Activated CD4-positive, alpha-beta T cell treated with anti-CD3 and anti-CD28 coated beads, Interleukin-2, amount 50 U/mL, for 48 hours (primary cell): ENCODE results near the gene MSI2.

ENCODE experiments used
- DNase-seq, 2 experiments: peaks; one replicate each; pipeline ENCODE4 v3.0.0-alpha.2; 2020

MSI2 gene

GRCh38 chr17:57550016-57550415 lies 293.7 kb downstream of the MSI2 start:
- DNase-seq, result no peak

GRCh38 chr17:57550668-57551315 lies 294.5 kb downstream of the MSI2 start:
- DNase-seq, result no peak

- DNase-seq, result no peak
Measured at GRCh38 chr17:57551321-57552079, 295.2 kb downstream of the MSI2 start.

DNA sequence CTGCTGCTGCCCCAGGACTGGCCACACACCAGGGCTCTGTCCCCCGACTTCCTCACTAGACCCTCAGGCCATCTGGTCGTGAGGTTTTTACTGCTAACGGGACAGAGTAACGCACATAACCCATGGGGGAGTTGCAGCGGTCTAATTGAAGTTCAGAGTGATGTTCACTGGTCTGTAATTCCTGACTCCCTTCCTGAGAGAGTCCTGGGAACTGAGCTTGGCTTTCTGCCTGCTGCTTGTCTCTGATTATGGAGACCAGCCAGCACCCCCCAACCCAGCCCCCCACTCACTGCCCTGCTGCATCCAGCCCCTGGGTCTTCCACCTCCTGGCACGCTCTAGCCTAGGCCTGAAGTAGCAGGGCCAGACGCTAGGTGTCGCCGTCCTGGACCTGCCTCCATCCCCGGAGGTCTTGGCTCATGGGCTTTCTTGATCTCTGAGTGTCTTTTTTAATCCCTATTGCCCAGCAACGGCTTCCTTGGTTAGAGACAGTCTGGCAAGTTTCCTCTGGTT lies 295.8 kb downstream of the MSI2 start:
- DNase-seq, result peak; percentile 11 to 21

DNA sequence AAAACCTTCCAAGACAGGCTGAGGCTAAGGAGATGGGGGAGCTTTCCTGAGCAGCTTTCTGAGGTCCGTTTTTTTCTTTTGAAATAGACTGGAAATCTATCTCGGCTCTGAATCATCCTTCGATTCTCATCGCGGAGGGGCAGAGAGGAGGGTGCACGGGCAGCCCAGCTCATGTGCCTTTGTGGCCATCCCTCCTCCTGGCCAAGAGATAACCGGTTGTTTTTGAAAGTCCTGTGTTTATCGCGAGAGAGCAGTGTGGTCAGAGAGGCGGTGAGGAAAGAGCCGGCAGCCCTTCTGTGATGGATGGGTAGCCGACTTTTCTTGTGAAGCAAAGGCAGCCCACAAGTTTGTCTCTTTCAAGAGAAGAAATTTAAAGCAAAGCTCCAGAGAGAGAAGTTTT lies 297.2 kb downstream of the MSI2 start:
- no peak for DNase-seq

DNA sequence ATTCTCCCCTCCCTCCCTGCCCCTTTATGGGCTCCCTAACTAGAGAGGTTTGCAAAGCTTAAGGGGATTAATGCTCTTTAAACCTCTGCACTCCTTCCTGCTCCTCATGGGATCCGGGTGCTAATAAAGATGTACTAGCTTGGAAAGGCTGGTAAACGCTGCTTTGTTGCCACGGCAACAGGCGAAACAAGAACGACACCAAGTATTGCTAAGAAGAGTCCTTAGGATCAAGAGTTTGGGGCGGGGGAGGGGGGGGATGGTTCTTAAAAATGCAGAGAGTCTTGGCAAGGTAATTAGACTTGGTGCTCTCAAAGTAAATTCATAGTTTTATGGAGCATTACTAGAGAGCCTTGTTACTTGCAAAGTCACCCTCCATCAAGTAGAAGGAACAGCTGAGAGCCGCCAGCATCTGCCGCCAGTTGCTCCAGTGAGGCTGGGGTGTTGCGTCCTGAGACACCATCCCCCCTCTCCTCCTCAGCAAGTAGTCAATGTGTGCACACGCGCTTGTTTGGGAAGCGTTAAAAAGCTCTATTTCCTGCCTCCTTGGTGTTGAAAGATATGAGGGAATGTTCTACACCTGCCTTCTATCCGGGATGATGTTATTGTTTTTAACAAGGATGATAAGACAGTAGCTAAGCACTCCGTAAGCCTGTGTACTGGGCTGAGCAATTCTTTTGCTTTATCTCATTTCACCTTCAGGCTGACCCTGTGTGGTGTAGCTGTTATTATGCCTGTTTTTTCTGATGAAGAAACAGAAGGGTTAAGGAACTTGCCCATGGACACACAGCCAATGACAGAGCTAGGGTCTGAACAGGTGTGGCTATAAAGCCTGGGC lies 297.9 kb downstream of the MSI2 start:
- DNase-seq, result no peak

DNA sequence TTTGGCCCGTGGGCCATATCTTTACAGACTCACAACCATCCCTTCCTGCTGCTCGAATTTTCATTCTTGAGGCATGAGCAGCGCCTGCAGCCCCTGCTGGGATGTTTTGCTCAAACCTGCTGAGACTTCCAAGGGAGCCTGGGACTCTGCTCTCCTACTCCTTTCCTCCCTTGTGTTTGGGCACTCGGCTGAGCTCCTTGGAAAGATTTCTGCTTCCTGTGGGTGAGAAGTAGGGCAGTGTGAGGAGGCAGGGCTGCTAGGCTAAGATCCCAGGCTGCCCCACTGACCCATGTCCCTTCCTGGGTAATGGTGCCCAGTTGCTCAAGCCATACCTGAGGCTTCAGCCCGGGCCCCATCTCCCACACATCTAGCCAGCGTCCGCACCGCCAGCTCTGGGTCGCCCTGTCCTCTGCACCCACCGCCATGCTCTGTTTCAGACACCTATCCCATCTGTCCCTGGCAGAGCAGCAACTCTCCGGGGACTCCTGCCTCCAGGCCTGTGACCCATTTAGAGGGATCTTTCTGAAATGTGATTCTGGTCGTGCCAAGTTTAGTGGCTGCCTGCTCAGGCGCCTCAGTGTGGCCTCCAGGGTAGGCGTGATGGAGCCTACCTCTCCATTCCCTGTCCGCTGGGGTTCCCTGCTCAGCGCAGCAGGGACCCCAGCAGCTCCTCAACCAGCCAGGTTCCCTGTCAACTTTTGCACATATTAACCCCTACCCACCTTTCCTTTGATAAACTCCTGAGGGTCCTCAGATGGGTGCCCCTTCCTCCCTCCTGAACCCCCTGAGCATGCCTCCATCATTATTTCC lies 298.7 kb downstream of the MSI2 start:
- no peak for DNase-seq

DNA sequence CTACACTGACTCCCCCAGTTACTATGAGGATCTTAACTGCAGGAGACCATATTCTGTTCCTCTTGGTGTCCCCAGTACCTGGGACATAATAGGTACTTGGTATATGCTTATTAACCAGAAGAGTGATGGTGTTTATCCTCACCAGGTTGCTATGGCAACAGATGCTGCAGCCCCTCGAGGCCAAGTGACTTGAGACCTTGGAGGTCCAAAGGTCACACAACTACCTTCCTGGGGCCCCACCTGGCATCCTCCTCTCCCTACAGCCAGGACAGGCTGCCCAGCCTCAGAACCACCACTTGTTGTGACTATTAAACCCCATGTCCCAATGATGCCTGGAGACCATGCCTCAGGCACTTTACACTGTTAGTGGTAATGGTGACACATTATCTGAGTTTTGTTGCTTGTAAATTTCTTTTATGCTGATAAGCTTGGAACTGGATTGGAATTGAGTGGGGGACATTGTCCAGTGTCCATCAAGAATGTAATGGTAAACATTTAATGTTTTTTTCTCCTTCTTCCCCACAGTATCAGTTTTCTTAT lies 299.4 kb downstream of the MSI2 start:
- no peak for DNase-seq

DNA sequence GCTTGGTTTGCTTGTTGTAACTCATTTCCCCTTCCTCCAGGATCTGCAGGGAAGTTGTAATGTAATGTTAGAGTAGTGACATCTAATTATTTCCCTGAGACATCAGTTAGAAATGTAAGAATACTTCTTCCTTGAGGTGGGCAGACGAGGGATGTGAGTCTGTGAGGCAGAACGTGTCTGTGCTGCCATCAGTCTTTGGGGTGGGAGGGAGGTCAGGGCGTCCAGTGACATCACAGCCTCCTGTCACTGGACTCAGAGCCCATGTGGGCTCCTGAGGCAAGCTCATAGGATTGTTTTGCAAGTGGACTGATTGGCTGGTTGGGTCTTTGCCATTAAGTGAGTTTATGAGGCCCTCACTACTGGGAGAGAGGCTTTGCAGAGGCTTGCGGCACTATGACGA lies 300.0 kb downstream of the MSI2 start:
- no peak for DNase-seq

- DNase-seq, result no peak
Measured at GRCh38 chr17:57556977-57557376, 300.7 kb downstream of the MSI2 start.

DNA sequence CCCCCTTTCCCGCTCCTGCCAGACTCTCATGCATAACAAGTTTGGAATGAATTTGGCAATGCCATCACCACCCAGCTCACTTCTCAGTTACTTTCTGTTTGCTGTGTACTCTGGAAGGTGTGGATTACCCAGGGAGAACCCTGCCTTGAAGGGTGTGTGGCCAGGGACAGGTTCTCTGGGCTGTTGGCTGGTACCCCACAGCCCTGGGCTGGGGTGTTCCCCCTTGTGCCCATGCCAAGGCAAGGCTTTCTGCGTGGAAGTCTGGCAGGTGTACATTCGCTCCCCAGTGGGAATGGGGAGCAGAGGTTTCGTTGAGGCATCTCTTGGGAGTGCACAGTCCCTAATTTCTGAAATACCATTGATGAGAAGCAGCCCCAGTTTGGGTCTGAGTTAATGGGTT lies 301.1 kb downstream of the MSI2 start:
- no peak for DNase-seq

DNA sequence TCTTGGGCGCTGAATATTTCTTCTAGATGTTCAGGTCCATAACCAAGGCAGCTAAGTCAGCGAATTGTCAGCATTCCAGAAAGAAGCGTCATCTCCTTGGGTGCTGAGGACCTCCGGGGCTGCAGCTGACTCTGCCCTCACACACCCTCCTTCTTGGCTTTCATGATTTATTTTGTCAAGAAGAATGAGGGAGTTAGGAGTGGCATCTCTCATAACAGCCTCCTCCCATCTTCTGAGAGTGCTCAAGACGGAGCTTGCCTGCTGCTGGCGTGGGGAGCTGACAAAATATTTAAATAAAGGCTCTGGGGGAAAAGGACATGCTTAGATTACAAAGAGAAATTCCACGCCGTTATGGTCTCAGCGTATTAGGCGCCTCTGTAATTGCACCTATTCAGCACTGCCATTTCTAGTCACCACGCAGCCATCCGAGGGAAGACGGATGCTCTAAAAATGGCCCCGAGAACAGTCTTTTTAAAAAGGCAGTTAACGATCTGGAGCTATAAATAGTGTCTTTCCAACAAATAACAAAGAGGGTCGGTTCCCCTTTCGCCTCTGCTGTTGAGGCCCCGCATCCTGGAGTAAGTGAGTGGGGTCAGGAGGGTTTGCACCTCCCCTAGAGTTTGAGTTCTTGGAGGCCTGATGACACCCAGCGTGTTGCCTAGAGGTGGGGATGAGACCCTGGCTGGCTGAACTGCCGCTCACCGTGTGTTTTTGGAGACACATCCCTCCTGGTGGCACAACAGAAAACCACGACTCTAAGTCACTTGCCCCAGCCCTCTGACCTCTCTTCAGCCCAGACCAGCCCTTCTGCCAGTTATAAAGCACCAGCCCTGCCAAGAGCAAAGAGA lies 301.7 kb downstream of the MSI2 start:
- no peak for DNase-seq

- DNase-seq, result no peak
Measured at GRCh38 chr17:57559226-57559625, 302.9 kb downstream of the MSI2 start.

- DNase-seq, result no peak
Measured at GRCh38 chr17:57559634-57560318, 303.5 kb downstream of the MSI2 start.

- DNase-seq, result no peak
Measured at GRCh38 chr17:57560319-57560705, 304.0 kb downstream of the MSI2 start.

DNA sequence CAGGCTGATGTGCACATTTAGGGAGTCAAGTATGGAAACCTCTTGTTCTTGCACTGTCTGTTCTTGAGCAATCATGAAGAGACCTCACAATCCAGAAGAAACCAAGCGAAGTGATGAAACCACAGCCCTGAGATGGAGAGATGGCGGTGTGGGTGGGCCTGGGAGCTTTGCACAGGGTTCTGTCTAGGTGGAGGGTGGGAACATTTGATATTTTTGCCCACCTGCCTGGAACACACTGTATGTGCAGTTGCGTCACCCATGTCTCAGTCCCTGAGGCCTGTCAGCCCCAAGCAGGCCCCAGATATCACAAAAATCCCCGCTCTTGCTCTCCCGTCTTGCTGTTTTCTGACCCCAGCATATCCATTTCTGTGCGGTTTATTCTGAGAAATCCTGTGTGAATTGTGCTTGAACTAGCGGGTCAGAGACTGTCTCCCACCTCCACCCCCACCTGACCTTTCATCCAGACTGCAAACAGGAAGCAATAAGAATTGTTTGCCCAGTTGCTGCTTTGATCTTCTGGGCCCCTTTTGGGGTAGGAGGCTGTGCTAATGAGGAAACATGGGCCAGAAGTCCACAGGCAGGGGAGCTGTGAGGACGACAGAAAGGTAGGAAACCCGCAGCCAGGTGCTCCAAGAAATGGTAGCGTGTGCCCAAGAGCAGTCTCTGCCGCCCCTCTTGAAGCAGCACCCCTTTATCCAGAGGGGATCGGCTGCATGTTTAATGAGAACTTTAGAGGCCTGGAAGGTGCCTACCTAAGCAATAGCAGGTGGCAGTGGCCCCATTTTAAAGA lies 304.9 kb downstream of the MSI2 start:
- no peak for DNase-seq

- no peak for DNase-seq
Measured at GRCh38 chr17:57562184-57562698, 305.9 kb downstream of the MSI2 start.

DNA sequence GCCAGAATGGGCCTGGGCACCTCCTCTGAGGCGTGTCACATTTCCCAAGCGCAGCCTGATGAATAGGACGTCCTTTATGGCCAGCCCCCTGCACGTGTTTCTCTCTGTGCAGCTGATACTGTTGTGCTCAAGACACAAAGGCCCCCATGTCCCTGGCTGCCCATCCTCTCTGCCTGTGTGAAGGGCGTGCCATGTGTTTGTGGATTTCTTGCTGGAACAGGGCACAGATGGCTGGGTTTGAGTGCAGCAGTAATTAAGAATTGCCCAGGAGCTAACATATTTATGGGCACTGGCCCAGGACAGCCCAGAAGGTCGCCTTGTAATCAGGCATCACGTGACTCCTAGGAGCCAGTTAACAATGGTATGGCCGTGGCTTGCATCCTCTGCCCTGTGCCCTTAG lies 307.6 kb downstream of the MSI2 start:
- DNase-seq, result no peak

- no peak for DNase-seq
Measured at GRCh38 chr17:57565176-57565575, 308.9 kb downstream of the MSI2 start.

DNA sequence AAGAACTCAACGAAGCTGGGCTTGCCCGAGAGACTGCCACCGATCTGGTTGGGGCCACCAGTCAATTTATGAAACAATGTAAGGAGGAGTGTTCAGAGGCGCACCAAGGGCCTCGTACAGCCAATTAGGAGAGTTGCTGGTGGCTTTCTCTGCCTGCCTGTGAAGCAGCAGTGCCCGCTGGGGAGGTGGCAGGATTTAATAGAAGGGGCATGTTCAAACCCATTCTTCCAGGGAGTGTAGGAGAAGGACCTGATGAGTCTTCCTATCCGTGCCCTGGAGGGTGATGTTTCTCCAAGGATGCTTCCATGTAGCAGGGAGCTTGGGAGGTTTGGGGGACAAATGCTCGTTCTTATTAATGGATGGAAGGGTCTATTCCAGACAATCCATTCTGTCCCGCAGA lies 310.4 kb downstream of the MSI2 start:
- no peak for DNase-seq
